Measurements from ENCODE around the gene KRTAP13-1.

DNA sequence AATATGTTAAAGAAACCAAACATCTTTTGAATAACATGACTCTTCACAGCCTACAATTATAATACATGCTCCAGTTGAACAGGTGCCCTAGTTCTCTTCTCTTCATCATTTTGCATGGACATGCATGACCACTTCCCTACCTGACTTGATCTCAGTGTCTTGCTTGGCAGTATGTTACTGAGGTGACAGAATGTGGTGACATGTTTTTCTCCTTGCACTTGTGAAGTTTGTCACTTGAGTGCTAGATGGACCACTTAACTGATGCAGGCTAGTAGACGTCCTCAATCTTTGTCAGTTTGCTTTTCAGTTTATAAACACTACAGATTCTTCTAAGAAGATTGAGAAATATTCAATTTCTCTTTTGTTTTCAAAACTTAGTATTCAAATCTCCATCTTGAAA lies 13.6 kb upstream of the KRTAP13-1 start:
- TF ChIP-seq POLR2A (IDR thresholded peaks at IDR 0.05) (no peak), POLR2AphosphoS5 (IDR thresholded peaks at IDR 0.05) (no peak)
- TF ChIP-seq, protein P1, sequence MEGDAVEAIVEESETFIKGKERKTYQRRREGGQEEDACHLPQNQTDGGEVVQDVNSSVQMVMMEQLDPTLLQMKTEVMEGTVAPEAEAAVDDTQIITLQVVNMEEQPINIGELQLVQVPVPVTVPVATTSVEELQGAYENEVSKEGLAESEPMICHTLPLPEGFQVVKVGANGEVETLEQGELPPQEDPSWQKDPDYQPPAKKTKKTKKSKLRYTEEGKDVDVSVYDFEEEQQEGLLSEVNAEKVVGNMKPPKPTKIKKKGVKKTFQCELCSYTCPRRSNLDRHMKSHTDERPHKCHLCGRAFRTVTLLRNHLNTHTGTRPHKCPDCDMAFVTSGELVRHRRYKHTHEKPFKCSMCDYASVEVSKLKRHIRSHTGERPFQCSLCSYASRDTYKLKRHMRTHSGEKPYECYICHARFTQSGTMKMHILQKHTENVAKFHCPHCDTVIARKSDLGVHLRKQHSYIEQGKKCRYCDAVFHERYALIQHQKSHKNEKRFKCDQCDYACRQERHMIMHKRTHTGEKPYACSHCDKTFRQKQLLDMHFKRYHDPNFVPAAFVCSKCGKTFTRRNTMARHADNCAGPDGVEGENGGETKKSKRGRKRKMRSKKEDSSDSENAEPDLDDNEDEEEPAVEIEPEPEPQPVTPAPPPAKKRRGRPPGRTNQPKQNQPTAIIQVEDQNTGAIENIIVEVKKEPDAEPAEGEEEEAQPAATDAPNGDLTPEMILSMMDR (IDR thresholded peaks at IDR 0.05 in 8 of 11, conservative IDR thresholded peaks at IDR 0.05 in 3 of 11): no peak

Measured in spleen (tissue), 7 donors.